ENCODE measurements around the gene PLD4.

PLD4 gene, protein sequence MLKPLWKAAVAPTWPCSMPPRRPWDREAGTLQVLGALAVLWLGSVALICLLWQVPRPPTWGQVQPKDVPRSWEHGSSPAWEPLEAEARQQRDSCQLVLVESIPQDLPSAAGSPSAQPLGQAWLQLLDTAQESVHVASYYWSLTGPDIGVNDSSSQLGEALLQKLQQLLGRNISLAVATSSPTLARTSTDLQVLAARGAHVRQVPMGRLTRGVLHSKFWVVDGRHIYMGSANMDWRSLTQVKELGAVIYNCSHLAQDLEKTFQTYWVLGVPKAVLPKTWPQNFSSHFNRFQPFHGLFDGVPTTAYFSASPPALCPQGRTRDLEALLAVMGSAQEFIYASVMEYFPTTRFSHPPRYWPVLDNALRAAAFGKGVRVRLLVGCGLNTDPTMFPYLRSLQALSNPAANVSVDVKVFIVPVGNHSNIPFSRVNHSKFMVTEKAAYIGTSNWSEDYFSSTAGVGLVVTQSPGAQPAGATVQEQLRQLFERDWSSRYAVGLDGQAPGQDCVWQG

GRCh38 chr14:104924421-104925213, at the start of gene PLD4:
Gene PLD4 (plus strand): TSS chr14:104924879. CDS start chr14:104927141, 2,262 bp downstream.
- H3K4me3 ChIP-seq (ENCODE audit: control insufficient read depth, low read depth, low read length) = no peak within 1 kb of the TSS
- TF ChIP-seq CTCF (conservative IDR thresholded peaks at IDR 0.05; ENCODE audit: control insufficient read depth, insufficient read depth, low read depth, low read length) = no peak
- no peak for DNase-seq (ENCODE audit: low read depth)

- no peak for DNase-seq (ENCODE audit: low read depth)
- no peak for TF ChIP-seq CTCF (conservative IDR thresholded peaks at IDR 0.05; ENCODE audit: control insufficient read depth, insufficient read depth, low read depth, low read length)
- H3K4me3 ChIP-seq (ENCODE audit: control insufficient read depth, low read depth, low read length) = no peak overlapping the region
Measured at GRCh38 chr14:104875412-104875751, 49.3 kb upstream of the PLD4 start.

DNA sequence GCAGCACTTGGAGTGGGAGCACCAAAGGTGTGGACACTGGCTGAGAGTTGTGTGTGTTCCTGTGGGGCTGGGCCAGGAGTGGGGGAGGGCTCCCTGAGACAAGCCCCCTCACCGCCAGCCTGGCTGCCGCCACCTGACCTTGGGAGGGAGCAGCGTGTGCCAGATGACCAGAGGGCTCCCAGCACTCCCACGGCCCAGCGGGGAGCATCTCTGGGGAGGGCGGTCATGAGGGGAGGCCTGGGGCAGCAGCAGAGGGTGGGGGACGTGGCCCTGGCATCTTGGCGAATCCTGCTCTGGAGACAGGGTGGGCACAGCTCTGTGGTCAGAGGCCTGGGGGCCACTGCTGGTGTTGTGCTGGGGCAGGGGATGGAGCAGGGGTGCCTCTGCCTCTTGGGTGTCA, 48.9 kb upstream of the PLD4 start:
- TF ChIP-seq CTCF (conservative IDR thresholded peaks at IDR 0.05; ENCODE audit: control insufficient read depth, insufficient read depth, low read depth, low read length) = no peak
- DNase-seq (ENCODE audit: low read depth) = no peak
- no peak overlapping the region for H3K4me3 ChIP-seq (ENCODE audit: control insufficient read depth, low read depth, low read length)

DNA sequence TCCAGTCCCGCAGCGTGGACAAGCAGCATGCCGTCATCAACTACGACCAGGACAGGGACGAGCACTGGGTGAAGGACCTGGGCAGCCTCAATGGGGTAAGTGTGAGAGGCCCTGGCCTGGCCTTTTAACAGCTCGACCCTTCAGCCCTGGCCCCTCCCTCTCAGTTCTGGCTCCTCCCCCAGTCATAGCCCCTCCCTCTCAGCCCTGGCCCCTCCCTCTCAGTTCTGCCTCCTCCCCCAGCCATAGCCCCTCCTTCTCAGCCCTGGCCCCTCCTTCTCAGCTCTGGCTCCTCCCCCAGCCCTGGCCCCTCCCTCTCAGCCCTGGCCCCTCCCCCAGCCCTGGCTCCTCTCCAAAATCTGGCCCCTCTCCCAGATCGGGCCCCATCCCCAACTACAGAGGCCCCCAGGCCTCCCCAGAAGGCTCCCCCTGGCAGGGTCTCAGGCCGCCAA, 48.4 kb upstream of the PLD4 start:
- peak; percentile 48 for DNase-seq (ENCODE audit: low read depth)
- no peak overlapping the region for H3K4me3 ChIP-seq (ENCODE audit: control insufficient read depth, low read depth, low read length)
- TF ChIP-seq CTCF (conservative IDR thresholded peaks at IDR 0.05; ENCODE audit: control insufficient read depth, insufficient read depth, low read depth, low read length) = no peak

DNA sequence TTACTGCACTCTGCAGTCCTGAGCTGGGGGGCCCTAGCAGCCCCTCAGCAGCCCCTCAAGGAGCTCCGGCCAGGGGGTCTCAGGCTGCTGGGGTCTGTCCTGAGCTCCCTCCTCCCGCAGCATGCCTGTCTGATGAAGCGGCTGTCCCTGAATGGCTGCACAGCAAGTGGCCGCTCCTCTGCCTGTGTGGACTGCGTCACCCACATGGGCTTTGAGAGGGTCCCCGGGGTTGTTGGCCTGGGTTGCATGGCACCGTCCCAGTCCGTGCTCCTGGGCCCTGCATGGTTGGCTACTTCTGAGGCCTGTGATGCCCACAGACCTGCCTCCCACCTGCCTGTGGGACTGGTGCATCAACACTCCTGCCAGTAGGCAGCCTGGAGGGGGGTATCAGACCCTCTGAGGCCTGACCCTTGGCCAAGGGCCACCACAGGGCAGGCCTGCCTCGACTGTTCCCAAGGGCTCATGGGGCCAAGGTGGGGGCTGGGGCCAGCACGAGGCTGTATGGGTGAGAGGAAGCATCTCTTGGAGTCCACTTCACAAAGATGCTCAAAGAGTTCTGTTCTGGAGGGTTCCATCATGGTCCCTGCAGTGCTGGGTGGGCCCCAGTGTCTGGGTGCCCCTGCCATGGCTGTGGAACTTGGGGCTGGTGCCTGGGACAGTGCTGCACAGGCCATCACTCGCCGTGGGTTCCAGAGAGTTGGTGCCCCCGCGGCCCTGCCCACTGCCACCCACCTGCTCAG, 47.4 kb upstream of the PLD4 start:
- DNase-seq (ENCODE audit: low read depth) = no peak
- H3K4me3 ChIP-seq (ENCODE audit: control insufficient read depth, low read depth, low read length) = no peak overlapping the region
- TF ChIP-seq CTCF (conservative IDR thresholded peaks at IDR 0.05; ENCODE audit: control insufficient read depth, insufficient read depth, low read depth, low read length) = no peak

- no peak for TF ChIP-seq CTCF (conservative IDR thresholded peaks at IDR 0.05; ENCODE audit: control insufficient read depth, insufficient read depth, low read depth, low read length)
- no peak for DNase-seq (ENCODE audit: low read depth)
- H3K4me3 ChIP-seq (ENCODE audit: control insufficient read depth, low read depth, low read length) = no peak overlapping the region
Measured at GRCh38 chr14:104877806-104878550, 46.7 kb upstream of the PLD4 start.
